Osteoblast (primary cell): Measurements from ENCODE around the gene C11orf52. TPM values are rescaled to one million over a fixed set of nuclear protein-coding genes. Genes with fewer than 3 reads are reported as not detected.
"Not testable (repeated sequence)": the region's sequence is repeated elsewhere in the genome, so short reads cannot be mapped to it uniquely, and the experiment has no call there.

ENCODE experiments used
- DNase-seq: peaks from one replicate; pipeline ENCODE4 v3.0.0; 2011; ENCODE audit warnings: low spot score, mixed read lengths; ENCODE audit not compliant: insufficient read length; ENCODE audit errors: missing footprints
- H2AFZ ChIP-seq: 2 replicates; pipeline ENCODE4 v1.6.0; 2011; ENCODE audit warnings: mild to moderate bottlenecking, low read length
- H3K27ac ChIP-seq: 2 replicates; pipeline ENCODE4 v1.5.1; 2011; ENCODE audit warnings: mild to moderate bottlenecking, low read depth, low read length, moderate library complexity
- H3K27me3 ChIP-seq: 2 replicates; pipeline ENCODE4 v1.6.0; 2012; ENCODE audit warnings: mild to moderate bottlenecking, control low read depth, inconsistent platforms, low read length, moderate library complexity; ENCODE audit not compliant: insufficient read depth
- H3K36me3 ChIP-seq: 2 replicates; pipeline ENCODE4 v1.5.1; 2011; ENCODE audit warnings: mild to moderate bottlenecking, low read length, control low read depth, moderate library complexity; ENCODE audit not compliant: insufficient read depth
- H3K4me1 ChIP-seq: 2 replicates; pipeline ENCODE4 v1.5.1; 2011; ENCODE audit warnings: mild to moderate bottlenecking, low read length, control low read depth, moderate library complexity; ENCODE audit not compliant: insufficient read depth
- H3K4me2 ChIP-seq: 2 replicates; pipeline ENCODE4 v1.6.0; 2011; ENCODE audit warnings: mild to moderate bottlenecking, low read length; ENCODE audit not compliant: insufficient read depth
- H3K4me3 ChIP-seq: fragments of 200-600 bp; sonication (generic); 3 replicates; pipeline ENCODE4 v1.5.1; 2012; ENCODE audit warnings: mild to moderate bottlenecking, low read length, inconsistent platforms; ENCODE audit not compliant: insufficient read depth
- H3K79me2 ChIP-seq: 2 replicates; pipeline ENCODE4 v1.6.0; 2012; ENCODE audit warnings: mild to moderate bottlenecking, low read length, control low read depth, inconsistent platforms; ENCODE audit not compliant: insufficient read depth
- H3K9me3 ChIP-seq: 2 replicates; pipeline ENCODE4 v1.5.1; 2011; ENCODE audit warnings: low read depth, low read length, control low read depth
- H4K20me1 ChIP-seq: 2 replicates; pipeline ENCODE4 v1.6.0; 2012; ENCODE audit warnings: mild to moderate bottlenecking, low read length, control low read depth; ENCODE audit not compliant: insufficient read depth
- total RNA-seq: library from RNA; depleted of rRNA; stranded (reverse); fragments of >200 nt; gene quantifications from 2 replicates; pipeline ENCODE4 v1.2.3, GENCODE V29; 2012
- TF ChIP-seq, protein P1 (sequence below): IDR thresholded peaks from 2 replicates; pipeline ENCODE4 v1.5.1; 2011; ENCODE audit warnings: mild to moderate bottlenecking, low read depth, low read length, moderate library complexity; ENCODE audit errors: extremely low read depth

C11orf52 gene
- total RNA-seq, 1 donor, result 1.4 TPM

DNA sequence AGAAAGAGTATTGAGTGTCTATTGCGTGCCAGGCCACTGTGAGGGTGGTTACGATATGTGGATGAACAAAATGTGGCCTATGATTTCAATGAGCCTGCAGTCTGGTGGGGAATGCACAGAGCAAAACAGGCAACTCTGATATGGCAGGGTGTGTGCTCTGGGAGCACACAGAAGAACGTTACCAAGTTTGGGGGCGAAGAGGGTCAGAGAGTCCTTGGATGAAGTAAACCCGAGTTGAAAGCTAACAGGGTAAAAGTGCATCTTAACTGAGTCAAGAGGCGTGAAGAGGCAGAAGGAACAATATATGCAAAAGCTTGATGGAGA is 39.1 kb upstream of the C11orf52 start:
- Histone ChIP-seq H3K27ac (peak overlapping the region; percentile 99), H3K4me1 (peaks cover 14% of the 10 kb centered on the region), H3K9me3 (no peaks in the 10 kb centered on the region), H3K4me3 (peak overlapping the region; percentile 88), H3K4me2 (peak overlapping the region; percentile 97), H4K20me1 (no peaks in the 10 kb centered on the region), H2AFZ (peak overlapping the region; percentile 97), H3K36me3 (no peaks in the 10 kb centered on the region), H3K79me2 (no peaks in the 10 kb centered on the region), H3K27me3 (no peaks in the 10 kb centered on the region)
- DNase-seq, result no peak
- TF ChIP-seq, protein P1, sequence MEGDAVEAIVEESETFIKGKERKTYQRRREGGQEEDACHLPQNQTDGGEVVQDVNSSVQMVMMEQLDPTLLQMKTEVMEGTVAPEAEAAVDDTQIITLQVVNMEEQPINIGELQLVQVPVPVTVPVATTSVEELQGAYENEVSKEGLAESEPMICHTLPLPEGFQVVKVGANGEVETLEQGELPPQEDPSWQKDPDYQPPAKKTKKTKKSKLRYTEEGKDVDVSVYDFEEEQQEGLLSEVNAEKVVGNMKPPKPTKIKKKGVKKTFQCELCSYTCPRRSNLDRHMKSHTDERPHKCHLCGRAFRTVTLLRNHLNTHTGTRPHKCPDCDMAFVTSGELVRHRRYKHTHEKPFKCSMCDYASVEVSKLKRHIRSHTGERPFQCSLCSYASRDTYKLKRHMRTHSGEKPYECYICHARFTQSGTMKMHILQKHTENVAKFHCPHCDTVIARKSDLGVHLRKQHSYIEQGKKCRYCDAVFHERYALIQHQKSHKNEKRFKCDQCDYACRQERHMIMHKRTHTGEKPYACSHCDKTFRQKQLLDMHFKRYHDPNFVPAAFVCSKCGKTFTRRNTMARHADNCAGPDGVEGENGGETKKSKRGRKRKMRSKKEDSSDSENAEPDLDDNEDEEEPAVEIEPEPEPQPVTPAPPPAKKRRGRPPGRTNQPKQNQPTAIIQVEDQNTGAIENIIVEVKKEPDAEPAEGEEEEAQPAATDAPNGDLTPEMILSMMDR, result no peak

DNA sequence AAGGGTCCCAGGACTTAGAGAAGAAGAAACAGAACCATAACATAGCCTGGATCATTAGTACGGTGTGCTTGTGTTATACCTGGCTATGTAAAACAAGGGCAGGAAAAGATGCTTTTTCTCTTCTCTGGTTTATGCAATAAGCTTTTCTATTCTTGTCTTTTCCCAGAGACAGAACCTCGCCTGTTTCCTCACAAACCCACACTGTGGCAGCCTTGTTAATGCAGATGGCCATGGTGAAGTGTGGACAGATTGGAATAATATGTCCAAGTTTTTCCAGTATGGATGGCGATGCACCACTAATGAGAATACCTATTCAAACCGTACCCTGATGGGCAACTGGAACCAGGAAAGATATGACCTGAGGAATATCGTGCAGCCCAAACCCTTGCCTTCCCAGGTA is 36.5 kb upstream of the C11orf52 start:
- H4K20me1 ChIP-seq, result no peaks in the 10 kb centered on the region
- no peak overlapping the region for H3K4me3 ChIP-seq
- no peaks in the 10 kb centered on the region for H3K9me3 ChIP-seq
- H2AFZ ChIP-seq, result no peak overlapping the region
- H3K27ac ChIP-seq, result no peak overlapping the region
- H3K36me3 ChIP-seq, result no peaks in the 10 kb centered on the region
- DNase-seq, result no peak
- H3K79me2 ChIP-seq, result no peaks in the 10 kb centered on the region
- H3K27me3 ChIP-seq, result no peaks in the 10 kb centered on the region
- H3K4me2 ChIP-seq, result no peak overlapping the region
- TF ChIP-seq, protein P1, result no peak
- H3K4me1 ChIP-seq, result peaks cover 14% of the 10 kb centered on the region

DNA sequence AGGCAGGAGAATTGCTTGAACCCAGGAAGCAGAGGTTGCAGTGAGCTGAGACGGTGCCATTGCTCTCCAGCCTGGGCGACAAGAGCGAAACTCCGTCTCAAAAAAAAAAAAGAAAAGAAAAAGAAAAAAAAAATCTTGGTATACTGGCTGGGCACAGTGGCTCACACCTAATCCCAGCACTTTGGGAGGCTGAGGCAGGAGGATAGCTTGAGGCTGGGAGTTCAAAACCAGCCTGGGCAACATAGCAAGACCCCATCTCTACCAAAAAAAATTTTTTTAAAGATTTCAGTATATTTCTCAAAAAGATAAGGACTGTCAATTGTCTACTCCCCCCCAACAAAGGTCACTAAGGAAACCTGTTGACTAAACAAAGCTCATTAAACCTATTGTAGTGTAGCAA is 33.7 kb upstream of the C11orf52 start:
- not testable (repeated sequence) for DNase-seq, H3K4me1 ChIP-seq, H2AFZ ChIP-seq, H3K27ac ChIP-seq, H3K36me3 ChIP-seq, H4K20me1 ChIP-seq, H3K4me2 ChIP-seq, H3K27me3 ChIP-seq, H3K79me2 ChIP-seq, H3K4me3 ChIP-seq, H3K9me3 ChIP-seq

DNA sequence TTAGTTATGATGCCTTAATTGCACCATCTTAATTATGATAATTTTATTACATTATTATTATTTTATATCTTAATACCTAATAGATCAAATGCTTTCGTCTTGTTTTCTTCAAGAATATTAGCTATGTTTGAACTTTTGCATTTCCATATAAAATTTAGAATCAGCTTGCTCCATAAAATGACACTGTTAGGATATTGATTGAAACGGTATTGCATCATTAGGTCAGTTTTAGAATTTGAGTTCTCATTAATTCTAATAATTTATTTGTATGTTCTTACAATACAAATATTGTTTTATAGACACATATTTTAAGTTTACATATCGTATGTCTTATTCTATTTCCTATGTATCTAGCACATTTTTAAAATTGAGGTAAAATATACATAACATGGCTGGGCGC is 32.7 kb upstream of the C11orf52 start:
- H4K20me1 ChIP-seq, result no peaks in the 10 kb centered on the region
- H3K4me1 ChIP-seq, result no peaks in the 10 kb centered on the region
- H3K27me3 ChIP-seq, result no peaks in the 10 kb centered on the region
- H3K36me3 ChIP-seq, result no peaks in the 10 kb centered on the region
- no peak overlapping the region for H2AFZ ChIP-seq
- no peaks in the 10 kb centered on the region for H3K9me3 ChIP-seq
- H3K79me2 ChIP-seq, result no peaks in the 10 kb centered on the region
- TF ChIP-seq, protein P1, result no peak
- DNase-seq, result no peak
- no peak overlapping the region for H3K27ac ChIP-seq
- no peak overlapping the region for H3K4me2 ChIP-seq
- no peak overlapping the region for H3K4me3 ChIP-seq

DNA sequence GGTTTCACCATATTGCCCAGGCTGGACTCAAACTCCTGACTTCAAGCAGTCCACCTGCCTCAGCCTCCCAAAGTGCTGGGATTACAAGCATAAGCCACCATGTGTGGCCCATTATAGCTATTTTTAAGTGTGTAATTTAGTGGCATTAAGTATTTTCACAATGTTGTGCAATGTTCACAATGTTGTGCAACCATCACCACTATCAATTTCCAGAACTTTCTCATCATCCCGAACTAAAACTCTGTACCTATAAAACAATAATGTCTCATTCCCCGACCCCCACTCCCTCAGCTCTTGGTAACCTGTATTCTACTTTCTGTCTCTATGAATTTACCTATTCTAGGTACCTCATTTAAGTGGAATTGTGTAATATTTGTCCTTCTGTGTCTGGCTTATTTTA is 31.9 kb upstream of the C11orf52 start:
- Histone ChIP-seq H3K9me3 (no peaks in the 10 kb centered on the region), H4K20me1 (no peaks in the 10 kb centered on the region), H3K4me2 (no peak overlapping the region), H3K4me1 (no peaks in the 10 kb centered on the region), H3K4me3 (no peak overlapping the region), H3K36me3 (no peaks in the 10 kb centered on the region), H3K27ac (no peak overlapping the region), H3K27me3 (no peaks in the 10 kb centered on the region), H2AFZ (no peak overlapping the region), H3K79me2 (no peaks in the 10 kb centered on the region)
- TF ChIP-seq, protein P1, result no peak
- DNase-seq, result no peak
